KBM-7 (cell line): Measurements from ENCODE around the gene PRKCZ.
A peak's percentile ranks its signal among the peaks of the same experiment; 100 is the strongest.

ENCODE experiments used
- DNase-seq: peaks from one replicate; pipeline ENCODE4 v3.0.0-alpha.2; 2015
- in situ Hi-C: fragments of 300-500 bp; cut with MboI; formaldehyde crosslinking; loops from 2 replicates; pipeline ENCODE4 v1.14.3; 2020; ENCODE audit warnings: low sequenced_read_pairs, low pct_unique_long_range_greater_than_20kb, mixed read lengths

Gene PRKCZ

DNA sequence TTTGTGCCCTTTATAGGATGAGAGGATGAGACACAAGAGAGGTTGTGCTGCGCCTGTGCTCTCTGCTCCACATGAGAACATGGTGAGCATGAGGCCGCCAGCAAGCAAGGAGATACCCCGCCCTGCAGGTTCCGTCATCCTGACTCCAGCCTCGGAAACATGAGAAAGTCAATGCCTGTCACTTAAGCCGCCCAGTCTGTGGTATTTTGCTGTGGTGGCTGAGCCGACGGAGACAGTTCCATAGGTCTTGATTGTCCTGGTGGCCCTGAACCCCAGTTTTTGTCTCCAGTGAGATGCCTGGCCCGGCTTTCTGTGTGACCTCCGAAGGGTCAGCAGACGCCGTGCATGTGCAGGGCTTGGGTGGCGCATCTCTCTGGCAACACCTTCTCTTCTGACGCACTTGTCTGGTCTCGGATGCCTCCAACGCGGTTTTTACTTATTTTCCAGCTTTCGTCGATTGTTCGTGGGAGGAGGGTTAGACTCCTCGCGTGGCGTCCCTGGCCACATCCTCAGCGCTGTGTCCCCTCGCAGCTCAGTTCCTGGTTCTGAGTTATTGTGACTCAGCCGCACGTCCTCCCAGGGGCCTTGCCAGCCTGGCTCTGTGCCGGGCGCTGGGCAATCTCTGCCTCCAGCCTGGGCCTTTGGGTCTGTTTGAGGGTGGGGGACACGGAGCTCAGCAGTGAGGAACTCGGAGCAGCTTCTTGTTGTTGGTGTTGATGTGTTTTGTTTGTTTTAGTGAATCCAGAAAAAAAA is 74.4 kb downstream of the PRKCZ start:
- DNase-seq, result no peak
- in situ Hi-C loops, result no loop called here

DNA sequence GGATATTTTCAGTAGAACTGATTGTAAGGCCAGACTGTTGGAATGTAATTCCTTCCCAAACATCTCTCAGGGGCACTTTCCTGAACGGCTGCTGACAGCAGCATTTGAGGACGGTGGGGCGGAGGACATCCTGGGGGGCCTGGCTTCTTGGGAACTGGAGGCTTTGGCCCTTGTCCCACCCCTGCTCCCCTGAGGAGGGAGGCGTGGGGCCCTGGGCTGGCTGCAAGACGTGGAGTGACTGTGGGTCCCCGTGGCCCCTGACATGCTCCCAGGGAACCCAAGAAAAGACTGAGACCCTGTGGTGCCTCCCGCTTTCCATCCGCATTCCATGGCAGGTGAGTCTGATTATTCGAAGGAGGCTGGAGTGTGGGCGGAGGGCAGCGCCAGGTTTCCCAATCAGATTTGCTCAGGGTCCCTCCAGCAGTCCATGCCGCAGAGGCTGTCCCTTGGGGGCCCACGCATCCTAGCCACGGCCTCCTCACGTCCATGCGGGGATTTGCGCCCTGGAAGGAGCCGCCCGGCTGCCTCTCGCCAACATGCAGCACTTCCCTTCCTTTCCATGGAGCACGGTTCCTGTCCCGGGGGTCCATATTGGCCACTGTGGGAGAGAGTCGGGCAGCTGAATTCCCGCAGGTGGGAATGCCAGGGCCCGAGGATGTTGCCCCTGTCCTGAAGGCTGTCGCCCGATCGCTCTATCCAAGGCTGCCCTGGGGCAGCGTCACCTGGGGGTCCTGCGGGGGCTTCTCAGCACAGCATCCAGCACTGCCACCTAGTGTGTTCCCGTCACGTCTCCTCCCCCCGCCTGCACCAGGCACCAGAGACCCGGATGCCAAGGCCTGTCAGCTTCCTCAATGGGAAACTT is 75.4 kb downstream of the PRKCZ start:
- DNase-seq, result no peak
- in situ Hi-C loops, result no loop called here

GRCh38 chr1:2126331-2127186 is 76.3 kb downstream of the PRKCZ start:
- in situ Hi-C loops, result no loop called here
- peak; percentile 73 for DNase-seq

GRCh38 chr1:2127187-2128145 is 77.3 kb downstream of the PRKCZ start:
- in situ Hi-C loops, result no loop called here
- no peak for DNase-seq

DNA sequence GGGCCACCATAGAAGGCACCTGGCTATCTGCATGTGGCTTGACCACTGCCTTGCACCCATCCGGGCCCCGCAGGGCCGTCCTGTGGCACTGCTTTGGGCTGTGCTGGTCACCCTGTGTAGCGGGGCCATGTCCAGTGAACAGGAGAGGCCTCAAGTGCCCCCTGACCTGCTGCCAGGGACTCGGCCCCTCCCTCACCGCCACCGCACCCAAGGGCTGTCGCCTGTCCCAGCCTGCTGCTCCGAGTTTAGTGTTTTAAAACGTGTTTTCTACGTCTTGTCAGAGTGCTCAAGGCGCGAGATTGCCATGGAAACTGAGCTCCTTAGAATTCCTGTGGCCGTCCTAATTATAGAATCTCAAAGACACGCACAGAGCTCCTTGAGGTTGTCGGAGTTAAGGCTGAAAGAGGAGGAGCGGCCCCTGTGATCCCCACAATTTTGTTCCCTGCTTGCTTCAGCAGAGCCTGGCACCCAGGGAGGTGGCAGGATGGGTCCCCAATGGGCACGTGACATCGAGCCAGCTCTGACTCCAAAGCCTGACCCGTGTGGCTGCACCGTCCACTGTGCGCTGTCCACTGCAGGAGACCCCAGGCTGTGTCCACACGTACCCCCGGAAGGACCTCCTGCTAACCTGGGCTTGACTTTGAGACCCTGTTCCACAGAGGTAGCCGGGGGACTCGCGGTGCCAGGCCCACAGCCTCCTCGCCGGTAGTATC is 78.1 kb downstream of the PRKCZ start:
- no peak for DNase-seq
- in situ Hi-C loops, result no loop called here

- in situ Hi-C loops, result no loop called here
- no peak for DNase-seq
Observed at GRCh38 chr1:2129256-2129943, 79.2 kb downstream of the PRKCZ start.

DNA sequence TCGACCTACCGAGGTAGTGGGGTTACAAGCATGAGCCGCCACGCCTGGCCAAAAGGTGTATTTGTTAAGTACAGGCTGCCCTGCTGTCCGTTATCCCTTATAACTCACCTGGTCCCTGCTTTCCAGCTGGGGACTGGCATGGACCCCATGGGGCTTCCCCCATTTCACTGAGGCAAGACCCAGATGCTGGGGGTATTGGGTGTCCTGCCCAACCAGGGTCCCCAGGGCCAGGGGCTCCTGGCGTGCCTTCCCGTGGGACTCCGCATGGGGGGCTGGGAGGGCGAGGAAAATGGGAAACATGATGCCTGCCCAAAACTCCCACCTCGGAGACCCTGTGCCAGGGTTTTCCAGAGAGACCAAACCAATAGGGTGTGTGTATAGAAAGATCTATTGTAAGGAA is 79.9 kb downstream of the PRKCZ start:
- in situ Hi-C loops, result no loop called here
- no peak for DNase-seq

GRCh38 chr1:2130871-2131289 is 80.7 kb downstream of the PRKCZ start:
- no peak for DNase-seq
- in situ Hi-C loops, result no loop called here

GRCh38 chr1:2132222-2133038 is 82.2 kb downstream of the PRKCZ start:
- in situ Hi-C loops, result no loop called here
- DNase-seq, result peak; percentile 12

GRCh38 chr1:2133039-2133878 is 83.0 kb downstream of the PRKCZ start:
- in situ Hi-C loops, result no loop called here
- peak; percentile 96 for DNase-seq

DNA sequence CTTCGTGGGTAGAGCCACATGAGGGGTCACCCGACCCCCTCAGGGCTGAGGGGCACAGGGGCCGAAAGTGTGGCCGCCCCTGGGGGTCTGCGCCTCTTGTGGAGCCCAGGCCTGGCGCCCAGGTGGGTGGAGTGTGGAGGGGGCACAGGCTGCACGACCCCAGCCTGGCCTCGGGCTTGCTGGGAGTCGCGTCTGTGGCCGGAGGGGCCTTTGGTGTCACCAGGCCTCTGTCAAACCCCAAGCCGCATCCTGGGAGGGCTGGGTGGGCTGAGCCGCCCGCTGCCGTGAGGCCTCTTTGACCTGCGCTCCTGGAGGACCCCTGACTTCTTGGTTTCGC is 83.6 kb downstream of the PRKCZ start:
- in situ Hi-C loops, result no loop called here
- no peak for DNase-seq

DNA sequence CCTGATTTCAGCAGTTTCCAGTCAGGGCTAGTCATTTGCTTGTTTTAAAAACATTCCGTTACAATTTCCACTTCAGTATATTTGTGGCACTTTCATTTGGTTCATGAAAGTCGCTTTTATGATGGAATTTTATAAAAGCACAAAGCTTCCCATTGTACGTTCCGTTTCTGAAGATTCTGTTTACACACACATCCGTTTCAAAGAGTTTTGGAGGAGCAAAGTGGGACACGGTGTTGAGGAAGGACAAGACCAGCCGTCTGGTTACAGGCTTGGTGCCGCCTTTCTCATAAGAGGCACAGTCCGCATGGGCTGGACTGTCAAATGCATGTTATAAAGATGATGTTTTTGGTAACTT is 84.0 kb downstream of the PRKCZ start:
- in situ Hi-C loops, result no loop called here
- DNase-seq, result no peak

- no peak for DNase-seq
- in situ Hi-C loops, result no loop called here
Observed at GRCh38 chr1:2134621-2135307, 84.6 kb downstream of the PRKCZ start.

GRCh38 chr1:2135441-2135841 is 85.2 kb downstream of the PRKCZ start:
- no peak for DNase-seq
- in situ Hi-C loops, result no loop called here

DNA sequence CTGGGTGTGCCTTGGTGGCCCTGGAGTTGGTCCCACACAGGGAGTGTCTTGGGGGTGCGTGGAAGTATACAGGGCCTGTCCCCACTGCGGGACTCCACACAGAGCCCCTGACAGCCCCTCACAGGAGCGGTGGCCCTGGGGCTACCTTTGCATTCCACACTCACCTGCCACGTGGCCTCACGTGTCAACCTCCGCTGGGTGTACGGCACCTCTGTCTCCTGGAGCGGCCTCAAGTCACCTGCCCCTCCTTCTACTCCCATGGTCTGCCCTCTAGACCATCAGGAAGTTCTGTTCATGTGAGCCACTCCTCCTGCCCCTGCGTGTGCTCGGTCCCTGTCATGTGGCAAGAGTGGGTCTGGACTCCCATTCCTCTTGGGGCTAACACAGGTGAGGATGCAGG is 85.7 kb downstream of the PRKCZ start:
- no peak for DNase-seq
- in situ Hi-C loops, result no loop called here
